Measurements from ENCODE around the gene ADAMTS17. TPM values are rescaled to one million over a fixed set of nuclear protein-coding genes. Genes with fewer than 3 reads are reported as not detected.

The ADAMTS17 gene
- total RNA-seq, 2 experiments from 2014 or later: 5.6 to 7.3 TPM

DNA sequence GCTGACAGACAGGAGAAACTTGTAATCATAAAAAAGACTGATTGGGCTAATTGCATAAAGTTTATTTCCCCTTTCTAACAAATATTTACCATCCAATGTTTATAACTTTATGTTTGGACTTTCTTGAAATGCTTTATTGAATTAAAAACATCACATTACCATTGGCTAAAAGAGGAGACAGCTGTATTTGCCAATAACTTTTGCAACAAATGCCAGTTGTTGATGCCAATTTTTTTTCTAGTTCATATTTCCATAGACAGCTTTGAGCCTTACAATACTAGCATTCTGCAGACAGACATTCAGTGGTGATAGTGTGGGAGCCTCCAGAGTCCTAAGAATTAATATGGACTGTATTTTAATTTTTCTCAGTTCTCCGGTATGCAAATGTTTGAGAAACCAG lies 198.4 kb downstream of the ADAMTS17 start:
- H3K36me3 Mint-ChIP-seq: peaks cover 11% of the 10 kb centered on the region
- H3K4me3 Mint-ChIP-seq: no peak overlapping the region
- H3K27me3 Mint-ChIP-seq: no peaks in the 10 kb centered on the region
- no peak overlapping the region for H3K27ac Mint-ChIP-seq
- peaks cover 14% of the 10 kb centered on the region for H3K9me3 Mint-ChIP-seq
- H3K4me1 Mint-ChIP-seq: peaks cover 4% of the 10 kb centered on the region
- POLR2A ChIA-PET: interaction anchor here (0.7 kb wide), 1 partner anchor 9 kb away, joined by 3 read pairs; no protein-coding TSS in a partner anchor
- no peak for ATAC-seq (ENCODE audit: low read depth)
- DNase-seq: no peak

DNA sequence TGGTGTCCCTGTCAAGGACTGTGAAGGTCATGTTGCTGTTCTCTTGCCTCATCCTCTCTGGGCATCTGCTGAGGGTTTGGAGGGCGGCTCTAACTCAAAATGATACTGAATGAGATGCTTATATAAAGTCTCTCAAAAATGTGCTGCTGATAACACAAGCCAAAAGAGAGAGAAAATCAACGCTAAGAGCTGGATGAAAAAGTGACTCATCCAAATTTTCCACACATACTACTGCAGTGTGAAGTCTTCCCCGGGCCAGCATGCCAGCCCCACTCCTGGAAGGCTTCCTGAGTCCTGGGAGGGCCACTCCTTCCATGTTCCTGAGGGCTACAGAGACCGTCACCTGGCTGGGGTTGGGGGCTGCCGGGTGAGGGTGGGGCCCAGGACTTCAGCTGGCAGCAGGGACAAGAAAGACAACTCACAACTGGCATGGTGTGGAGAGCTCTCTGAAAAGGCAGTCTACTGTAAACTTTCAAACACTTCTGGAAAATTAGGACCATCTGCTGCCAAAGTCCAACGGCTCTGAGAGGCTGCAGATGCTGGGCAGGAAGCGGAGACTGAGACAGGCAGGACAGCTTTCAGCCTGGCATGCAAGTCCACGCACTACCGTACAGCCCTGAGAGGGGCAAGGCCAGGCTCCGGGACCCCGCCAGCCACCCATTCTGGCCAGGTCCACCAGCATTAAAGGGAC lies 200.3 kb downstream of the ADAMTS17 start:
- Mint-ChIP-seq H3K27ac (no peak overlapping the region), H3K36me3 (no peaks in the 10 kb centered on the region), H3K27me3 (peaks cover 2% of the 10 kb centered on the region), H3K9me3 (peaks cover 2% of the 10 kb centered on the region), H3K4me3 (no peak overlapping the region), H3K4me1 (peaks cover 4% of the 10 kb centered on the region)
- POLR2A ChIA-PET: no interaction called here
- ATAC-seq (ENCODE audit: low read depth): no peak
- no peak for DNase-seq

DNA sequence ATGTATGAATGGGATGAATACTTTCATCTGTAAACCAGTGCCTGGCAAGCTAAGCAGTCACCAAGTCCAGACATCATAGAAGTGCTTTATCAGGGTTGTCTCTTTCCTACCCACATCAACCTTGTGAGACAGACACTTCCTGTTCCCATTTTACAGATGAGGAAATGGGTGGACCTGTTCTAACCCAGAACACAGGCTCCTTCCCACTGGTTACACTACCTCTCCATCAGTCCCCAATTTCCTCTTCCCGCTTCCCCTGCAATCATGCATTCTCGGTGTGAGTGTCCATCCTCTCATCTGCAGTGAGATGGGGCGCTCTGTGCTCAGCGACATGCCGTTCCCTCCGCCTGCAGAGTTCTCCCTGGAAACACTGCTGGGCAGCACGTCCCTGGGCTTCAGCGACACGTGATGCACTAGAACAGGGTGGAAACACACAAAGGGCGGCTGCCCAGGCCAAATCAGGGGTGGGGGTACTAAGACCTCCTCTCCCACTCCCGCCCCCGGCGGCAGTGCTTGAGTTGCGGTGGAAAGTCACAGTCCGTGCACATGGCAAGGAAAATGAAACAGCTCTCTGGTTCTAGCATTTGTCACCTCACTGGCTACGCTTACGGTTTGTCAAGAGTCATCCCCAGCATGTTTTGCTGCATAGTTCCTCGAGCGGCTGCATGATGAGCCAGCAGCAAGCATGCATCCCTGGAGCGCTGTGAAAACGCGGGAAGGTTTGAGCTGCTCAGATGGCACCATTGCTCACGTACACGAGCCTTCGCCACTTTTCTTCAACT lies 201.1 kb downstream of the ADAMTS17 start:
- Mint-ChIP-seq H3K4me3 (no peak overlapping the region), H3K27me3 (peaks cover 2% of the 10 kb centered on the region), H3K36me3 (no peaks in the 10 kb centered on the region), H3K27ac (no peak overlapping the region), H3K9me3 (no peaks in the 10 kb centered on the region), H3K4me1 (peaks cover 4% of the 10 kb centered on the region)
- ATAC-seq (ENCODE audit: low read depth): no peak
- DNase-seq: no peak
- POLR2A ChIA-PET: no interaction called here

DNA sequence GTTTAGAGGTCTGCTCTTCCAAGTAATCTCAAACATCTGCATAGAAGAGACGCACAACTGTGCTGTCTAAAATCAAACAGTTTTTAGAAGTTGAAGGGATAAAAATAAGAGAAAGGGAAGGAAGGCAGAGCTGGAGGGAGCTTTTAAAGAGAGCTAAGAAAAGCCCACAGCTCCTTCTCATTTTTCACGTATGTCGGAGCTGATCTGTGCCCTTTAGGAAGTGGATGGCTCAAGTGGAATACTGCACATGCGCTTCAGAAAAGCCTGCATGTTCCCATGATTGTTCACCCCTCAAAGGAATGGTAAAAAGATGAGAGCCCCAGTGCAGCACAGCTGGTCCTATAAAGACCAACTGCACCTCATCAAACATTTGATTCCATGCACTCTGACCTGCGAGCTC lies 207.2 kb downstream of the ADAMTS17 start:
- H3K27me3 Mint-ChIP-seq: peaks cover 2% of the 10 kb centered on the region
- H3K4me1 Mint-ChIP-seq: peaks cover 4% of the 10 kb centered on the region
- DNase-seq (no peak), ATAC-seq (ENCODE audit: low read depth) (no peak)
- no peaks in the 10 kb centered on the region for H3K9me3 Mint-ChIP-seq
- no peaks in the 10 kb centered on the region for H3K36me3 Mint-ChIP-seq
- peak overlapping the region; percentile 22 for H3K27ac Mint-ChIP-seq
- no peak overlapping the region for H3K4me3 Mint-ChIP-seq
- POLR2A ChIA-PET: interaction anchor here (0.6 kb wide), 1 partner anchor 9 kb away, joined by 3 read pairs; no protein-coding TSS in a partner anchor

DNA sequence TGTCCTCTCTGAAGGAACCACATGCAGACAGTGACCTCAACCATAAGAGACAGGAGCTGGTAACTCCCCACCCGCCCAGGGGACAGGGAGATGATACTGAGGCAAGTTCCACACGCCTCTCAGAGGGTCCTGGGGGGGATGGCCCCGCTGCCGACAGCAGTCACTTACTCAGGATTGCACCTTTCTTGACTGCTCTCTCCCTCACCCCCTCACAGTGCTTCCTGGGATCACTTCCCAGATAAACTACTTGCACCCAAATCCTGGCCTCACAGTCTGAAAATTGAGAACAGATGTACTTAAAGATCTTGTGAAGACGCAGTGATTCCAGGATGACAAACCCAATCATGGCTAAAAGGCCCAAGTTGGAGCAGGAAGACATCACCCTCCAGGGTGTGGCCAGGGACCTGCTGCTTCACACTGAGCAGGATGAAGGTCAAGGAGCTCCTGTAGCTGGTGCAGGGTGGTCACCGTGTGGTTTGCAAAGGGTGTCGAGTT lies 207.6 kb downstream of the ADAMTS17 start:
- Mint-ChIP-seq H3K9me3 (no peaks in the 10 kb centered on the region), H3K36me3 (no peaks in the 10 kb centered on the region), H3K27me3 (peaks cover 2% of the 10 kb centered on the region), H3K4me3 (no peak overlapping the region), H3K27ac (peak overlapping the region; percentile 22), H3K4me1 (peaks cover 4% of the 10 kb centered on the region)
- DNase-seq (no peak), ATAC-seq (ENCODE audit: low read depth) (no peak)
- POLR2A ChIA-PET: interaction anchor here (0.6 kb wide), 1 partner anchor 9 kb away, joined by 3 read pairs; no protein-coding TSS in a partner anchor

DNA sequence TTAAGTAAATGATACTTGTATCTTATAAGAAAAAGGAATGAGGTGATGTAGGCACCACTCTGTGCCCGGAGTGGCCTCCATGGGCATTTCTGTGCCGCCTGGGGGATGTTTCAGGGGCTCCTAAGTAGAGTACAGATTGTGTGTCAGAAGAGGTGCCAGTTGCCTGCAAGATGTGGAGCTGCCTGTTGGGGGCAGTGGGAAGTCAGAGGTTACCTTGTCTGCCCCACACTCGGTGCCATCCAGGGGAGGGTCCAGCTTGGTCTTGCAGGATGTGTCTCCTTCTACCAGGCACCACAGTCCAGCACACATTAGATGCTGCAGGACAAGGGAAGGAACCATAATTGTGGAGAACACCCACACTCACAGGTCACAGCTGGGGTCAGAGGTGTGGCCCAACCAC lies 208.8 kb downstream of the ADAMTS17 start:
- Mint-ChIP-seq H3K4me3 (no peak overlapping the region), H3K36me3 (no peaks in the 10 kb centered on the region), H3K27ac (no peak overlapping the region), H3K27me3 (peaks cover 2% of the 10 kb centered on the region), H3K9me3 (no peaks in the 10 kb centered on the region), H3K4me1 (peaks cover 4% of the 10 kb centered on the region)
- POLR2A ChIA-PET: interaction anchor here (0.5 to 1.3 kb wide), 2 partner anchors 17 to 206 kb away, joined by 3 to 4 read pairs; no protein-coding TSS in a partner anchor
- ATAC-seq (ENCODE audit: low read depth) (no peak), DNase-seq (no peak)

DNA sequence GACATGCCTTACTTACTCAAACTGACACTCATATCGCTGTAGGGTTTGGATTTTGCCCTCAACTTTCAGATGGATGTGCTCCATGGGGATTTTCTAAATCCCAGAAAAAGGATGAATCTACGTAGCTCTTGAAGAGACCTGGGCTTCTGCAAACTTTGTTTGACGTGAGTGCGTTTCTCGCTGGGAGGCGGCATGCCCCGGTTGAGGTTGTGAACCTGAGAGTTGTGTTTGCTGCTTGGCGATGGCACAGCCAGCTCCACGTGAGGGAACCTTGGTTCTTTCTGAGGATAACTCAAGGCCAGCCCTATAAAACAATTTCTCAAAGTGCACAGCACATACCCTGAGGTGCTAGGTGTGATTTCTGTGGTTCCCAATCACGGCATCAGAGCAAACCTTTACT lies 209.5 kb downstream of the ADAMTS17 start:
- no peaks in the 10 kb centered on the region for H3K36me3 Mint-ChIP-seq
- no peaks in the 10 kb centered on the region for H3K9me3 Mint-ChIP-seq
- peaks cover 2% of the 10 kb centered on the region for H3K27me3 Mint-ChIP-seq
- H3K4me1 Mint-ChIP-seq: peaks cover 4% of the 10 kb centered on the region
- ATAC-seq (ENCODE audit: low read depth) (no peak), DNase-seq (no peak)
- no peak overlapping the region for H3K4me3 Mint-ChIP-seq
- no peak overlapping the region for H3K27ac Mint-ChIP-seq
- POLR2A ChIA-PET: interaction anchor here (1.3 kb wide), 1 partner anchor 207 kb away, joined by 3 read pairs; no protein-coding TSS in a partner anchor

DNA sequence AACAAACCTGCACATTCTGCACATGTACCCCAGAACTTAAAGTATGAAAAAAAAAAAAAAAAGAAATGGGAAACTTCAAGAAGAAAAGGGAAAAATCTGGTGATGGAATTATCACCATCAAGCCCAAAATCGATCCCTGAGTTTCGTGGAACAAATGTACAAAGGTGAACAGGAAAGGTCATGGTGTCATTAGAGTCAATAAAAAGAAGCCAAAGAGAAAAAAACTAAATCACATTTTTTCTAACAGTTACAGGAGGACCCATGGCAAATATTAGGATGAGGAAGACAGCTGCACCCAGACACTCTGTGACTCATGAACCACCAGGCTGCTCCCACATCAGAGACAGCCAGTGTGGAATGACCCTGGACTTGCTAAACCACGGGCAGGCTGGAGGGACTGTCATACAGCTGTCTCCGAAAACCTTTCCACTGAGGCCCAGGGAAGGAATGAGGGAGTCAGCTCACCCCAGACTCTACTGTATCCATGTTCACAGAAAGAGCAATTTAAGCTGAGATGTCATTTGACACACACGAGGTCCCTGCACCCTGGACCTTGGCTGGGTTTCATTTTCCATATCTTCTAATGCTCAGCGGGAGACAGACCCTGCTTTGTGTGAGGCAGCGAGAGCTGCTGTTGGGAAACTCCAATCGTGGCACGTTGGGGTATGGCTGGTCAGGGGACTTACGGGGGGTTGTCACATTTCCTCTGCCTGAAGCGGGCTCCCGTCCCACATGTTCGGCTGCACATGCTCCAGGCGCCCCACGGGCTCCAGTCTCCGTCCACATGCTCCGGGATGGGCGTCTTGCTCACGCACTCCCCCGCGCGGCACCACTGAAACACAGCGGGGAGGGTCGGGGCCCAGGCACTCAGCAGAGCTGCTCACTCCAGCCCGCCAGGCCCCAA lies 210.2 kb downstream of the ADAMTS17 start:
- peaks cover 4% of the 10 kb centered on the region for H3K4me1 Mint-ChIP-seq
- POLR2A ChIA-PET: interaction anchor here (1.3 kb wide), 1 partner anchor 208 kb away, joined by 3 read pairs; no protein-coding TSS in a partner anchor
- DNase-seq (peak; percentile 48), ATAC-seq (ENCODE audit: low read depth) (no peak)
- H3K27ac Mint-ChIP-seq: no peak overlapping the region
- H3K4me3 Mint-ChIP-seq: no peak overlapping the region
- no peaks in the 10 kb centered on the region for H3K27me3 Mint-ChIP-seq
- H3K36me3 Mint-ChIP-seq: no peaks in the 10 kb centered on the region
- no peaks in the 10 kb centered on the region for H3K9me3 Mint-ChIP-seq

DNA sequence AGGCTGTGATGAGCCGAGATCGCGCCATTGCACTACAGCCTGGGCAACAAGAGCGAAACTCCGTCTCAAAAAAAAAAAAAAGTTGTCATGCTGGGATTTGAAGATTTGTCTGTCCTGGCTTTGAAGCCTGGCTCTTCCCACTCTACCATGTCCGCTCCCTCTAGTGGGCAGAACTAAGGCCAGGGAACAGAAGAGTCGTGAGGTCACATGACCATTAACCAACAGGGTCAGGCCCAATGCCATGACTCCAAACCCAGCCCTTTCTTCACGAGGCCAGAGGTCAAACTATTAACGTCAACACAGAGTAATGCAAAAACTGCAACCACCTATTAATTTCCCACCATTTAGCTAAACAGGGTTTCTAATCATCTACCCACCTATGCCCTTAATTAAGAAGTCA lies 212.1 kb downstream of the ADAMTS17 start:
- no peak overlapping the region for H3K4me3 Mint-ChIP-seq
- H3K27ac Mint-ChIP-seq: no peak overlapping the region
- H3K4me1 Mint-ChIP-seq: peaks cover 4% of the 10 kb centered on the region
- ATAC-seq (ENCODE audit: low read depth) (no peak), DNase-seq (no peak)
- POLR2A ChIA-PET: no interaction called here
- no peaks in the 10 kb centered on the region for H3K36me3 Mint-ChIP-seq
- H3K27me3 Mint-ChIP-seq: no peaks in the 10 kb centered on the region
- no peaks in the 10 kb centered on the region for H3K9me3 Mint-ChIP-seq

DNA sequence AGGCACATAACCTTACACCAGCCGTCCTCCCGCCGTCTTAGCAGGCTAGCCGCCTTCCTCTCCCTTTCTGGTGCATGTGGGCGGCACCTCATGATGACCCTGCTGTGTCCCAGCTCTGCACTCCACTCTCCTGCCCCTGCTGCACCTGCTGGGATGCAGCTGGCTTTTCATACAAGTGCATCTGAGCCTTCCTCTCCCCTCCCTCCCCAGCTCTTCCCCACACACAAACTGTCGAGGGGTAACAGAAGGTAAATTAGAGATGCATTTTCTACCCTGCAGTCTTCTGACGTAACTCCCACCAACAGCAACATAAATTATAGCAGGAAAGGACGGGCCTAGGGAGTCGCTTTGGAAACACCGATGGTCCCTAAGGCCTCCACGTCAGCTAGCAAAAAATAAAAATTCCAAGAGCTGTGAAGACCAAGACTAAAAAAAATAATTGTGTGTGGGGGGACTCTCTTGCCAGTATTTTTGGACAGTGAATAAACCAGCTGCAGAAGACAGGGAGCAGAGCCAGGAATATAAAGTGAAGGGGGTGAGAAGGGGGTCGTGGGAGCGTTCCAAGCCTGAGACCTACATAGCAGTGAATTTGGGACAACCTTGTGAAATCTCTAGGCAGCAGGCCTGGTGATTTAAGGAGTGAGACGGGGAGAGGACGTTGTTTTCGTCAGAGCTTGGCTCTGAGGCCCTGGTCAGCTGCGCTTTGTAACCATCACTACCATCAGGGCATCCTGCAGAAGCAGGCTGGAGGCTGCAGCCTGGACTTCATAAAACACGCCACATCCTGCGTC lies 216.2 kb downstream of the ADAMTS17 start:
- DNase-seq (no peak), ATAC-seq (ENCODE audit: low read depth) (no peak)
- H3K27me3 Mint-ChIP-seq: no peaks in the 10 kb centered on the region
- no peaks in the 10 kb centered on the region for H3K4me1 Mint-ChIP-seq
- H3K4me3 Mint-ChIP-seq: no peak overlapping the region
- POLR2A ChIA-PET: no interaction called here
- H3K9me3 Mint-ChIP-seq: peaks cover 6% of the 10 kb centered on the region
- H3K36me3 Mint-ChIP-seq: peaks cover 1% of the 10 kb centered on the region
- no peak overlapping the region for H3K27ac Mint-ChIP-seq

DNA sequence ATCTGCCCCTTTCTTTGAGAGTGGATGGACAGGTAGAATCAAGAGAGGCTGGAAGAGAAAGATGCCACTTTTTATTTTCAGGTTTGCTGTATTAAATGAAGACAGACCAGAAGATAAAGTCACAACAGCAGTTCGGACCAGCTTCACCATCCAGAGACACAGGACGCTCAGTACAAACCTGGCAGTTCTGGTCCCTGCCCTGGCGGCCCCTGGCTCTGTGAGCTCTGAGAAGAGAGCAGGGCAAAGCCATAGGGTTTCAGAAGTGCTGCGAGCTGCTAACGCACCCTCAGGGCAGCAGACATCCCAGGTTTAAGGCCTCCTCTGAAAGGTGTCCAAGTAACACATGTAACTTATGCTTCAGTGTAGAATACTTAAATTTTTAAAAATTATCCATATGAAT lies 216.8 kb downstream of the ADAMTS17 start:
- Mint-ChIP-seq H3K36me3 (peaks cover 2% of the 10 kb centered on the region), H3K27ac (no peak overlapping the region)
- POLR2A ChIA-PET: no interaction called here

DNA sequence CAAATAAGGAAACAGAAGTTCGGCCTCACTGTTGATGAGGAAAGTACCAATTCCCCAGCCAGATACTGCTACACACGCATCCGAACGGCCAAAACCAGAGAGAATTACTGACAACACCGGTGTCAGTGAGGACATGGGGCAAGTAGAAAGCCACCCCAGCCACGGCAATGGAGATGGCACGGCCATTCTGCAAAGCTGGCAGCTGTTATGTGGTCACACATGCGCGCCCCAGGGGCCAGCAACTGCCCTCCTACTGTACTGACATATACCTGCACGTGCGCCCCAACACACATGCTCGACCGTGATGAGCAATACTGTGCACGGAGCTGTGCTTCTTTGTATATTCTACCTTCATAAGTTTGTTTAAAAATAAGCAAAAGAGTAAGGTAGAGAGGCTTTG lies 217.4 kb downstream of the ADAMTS17 start:
- H3K27ac Mint-ChIP-seq: no peak overlapping the region
- peaks cover 9% of the 10 kb centered on the region for H3K9me3 Mint-ChIP-seq
- peaks cover 1% of the 10 kb centered on the region for H3K4me1 Mint-ChIP-seq
- POLR2A ChIA-PET: no interaction called here
- H3K27me3 Mint-ChIP-seq: no peaks in the 10 kb centered on the region
- no peak overlapping the region for H3K4me3 Mint-ChIP-seq
- no peak for DNase-seq
- H3K36me3 Mint-ChIP-seq: peaks cover 4% of the 10 kb centered on the region
- ATAC-seq (ENCODE audit: low read depth): no peak

More for the DNA sequence above, 216.8 kb downstream of the ADAMTS17 start:
- DNase-seq: no peak
- Mint-ChIP-seq H3K4me3 (no peak overlapping the region), H3K4me1 (no peaks in the 10 kb centered on the region), H3K9me3 (peaks cover 6% of the 10 kb centered on the region), H3K27me3 (no peaks in the 10 kb centered on the region)
- ATAC-seq (ENCODE audit: low read depth): no peak
